ENCODE results near the gene CFAP210. TPM values are rescaled to one million over a fixed set of nuclear protein-coding genes. Genes with fewer than 3 reads are reported as not detected.

Gene CFAP210
- total and polyA plus RNA-seq, 9 of the 15 experiments (the other 6 are each of a cell fraction or from before 2014, with no cell fraction given): 0.75 to 3.6 (median 1.3) TPM

- no peak for TF ChIP-seq TRIM25 (IDR thresholded peaks at IDR 0.05; ENCODE audit: borderline replicate concordance)
- no peak for TF ChIP-seq KHSRP (IDR thresholded peaks at IDR 0.05)
- TF ChIP-seq ZNF408 (CRISPR knock-in tag; IDR thresholded peaks at IDR 0.05; ENCODE audit: low read depth): no peak
- TF ChIP-seq, protein P1, sequence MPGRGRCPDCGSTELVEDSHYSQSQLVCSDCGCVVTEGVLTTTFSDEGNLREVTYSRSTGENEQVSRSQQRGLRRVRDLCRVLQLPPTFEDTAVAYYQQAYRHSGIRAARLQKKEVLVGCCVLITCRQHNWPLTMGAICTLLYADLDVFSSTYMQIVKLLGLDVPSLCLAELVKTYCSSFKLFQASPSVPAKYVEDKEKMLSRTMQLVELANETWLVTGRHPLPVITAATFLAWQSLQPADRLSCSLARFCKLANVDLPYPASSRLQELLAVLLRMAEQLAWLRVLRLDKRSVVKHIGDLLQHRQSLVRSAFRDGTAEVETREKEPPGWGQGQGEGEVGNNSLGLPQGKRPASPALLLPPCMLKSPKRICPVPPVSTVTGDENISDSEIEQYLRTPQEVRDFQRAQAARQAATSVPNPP (IDR thresholded peaks at IDR 0.05; ENCODE audit: borderline replicate concordance, insufficient read depth, insufficient read length): no peak
These were observed 35.3 kb downstream of the CFAP210 start (continued) for GRCh38 chr2:169658877-169659276.

GRCh38 chr2:169656164-169656563 lies 38.0 kb downstream of the CFAP210 start:
- peak; percentile 44 for ATAC-seq
- Histone ChIP-seq H3K79me2 (ENCODE audit: control insufficient read depth, insufficient read depth, low read length) (no peaks in the 10 kb centered on the region), H3K4me1 (replicated peaks in 1 of 2; ENCODE audit: control insufficient read depth in 2 of 2, insufficient read depth in 2 of 2, low read length in 2 of 2) (peaks cover 6 to 11% of the 10 kb centered on the region in 2 experiments; a peak in 4 of 5 replicates), H3K27ac (ENCODE audit: extremely low read depth, low read depth, low read length) (no peak overlapping the region), H3K9me1 (ENCODE audit: control insufficient read depth, insufficient read depth, low read length) (no peaks in the 10 kb centered on the region), H3K4me2 (ENCODE audit: insufficient read depth, low read length) (peak overlapping the region; percentile 19; the same call in 1 of the 2 replicates), H3K4me3 (no peak overlapping the region), H3K27me3 (ENCODE audit: control insufficient read depth in 2 of 2, insufficient read depth in 2 of 2, low read length in 2 of 2) (no peaks in the 10 kb centered on the region), H4K20me1 (replicated peaks; ENCODE audit: control insufficient read depth, insufficient read depth, low read length) (no peaks in the 10 kb centered on the region), H3K9ac (ENCODE audit: insufficient read depth in 1 of 2, low read depth in 2 of 2, low read length in 2 of 2) (peak overlapping the region in 1 of 2 experiments; percentile 29; a peak in 1 of 4 replicates), H3K9me3 (replicated peaks; ENCODE audit: control insufficient read depth, insufficient read depth, low read depth, low read length) (no peaks in the 10 kb centered on the region), H3K36me3 (ENCODE audit: control insufficient read depth, insufficient read depth, low read length) (no peaks in the 10 kb centered on the region), H2AFZ (ENCODE audit: low read depth, low read length) (peak overlapping the region; percentile 79)
- no TSS peak for BruUV-seq (replicated peaks)
- WGBS (ENCODE audit: insufficient coverage, low coverage, missing lambda C conversion rate): 22% methylated on average over 3 of the region's 3 CpGs
- no peak for DNase-seq (ENCODE audit: extremely low read depth in 1 of 4, low spot score in 3 of 4)
- intact Hi-C loops (cut with micrococcal nuclease): no loop called here
- CTCF ChIA-PET (ENCODE audit: low intra/inter-chr PET ratio): no interaction called here
- in situ Hi-C loops (cut with MboI): no loop called here
- no peak for FAIRE-seq
- POLR2A ChIA-PET: interaction anchor here (0.8 to 3.8 kb wide), 5 partner anchors 8 to 13 kb away, joined by 3 to 11 read pairs (median 6); no protein-coding TSS in a partner anchor
- 0 out of 2 replicates have a peak, but pooled peaks have one; percentile 29 for TF ChIP-seq HBP1 (CRISPR knock-in tag; IDR thresholded peaks at IDR 0.05)
- peak; percentile 58 for TF ChIP-seq ARHGAP35 (IDR thresholded peaks at IDR 0.05; ENCODE audit: partially characterized antibody)
- no peak for TF ChIP-seq DMBX1 (CRISPR knock-in tag; IDR thresholded peaks at IDR 0.05; ENCODE audit: borderline replicate concordance)
- no peak for TF ChIP-seq SRSF1 (IDR thresholded peaks at IDR 0.05; ENCODE audit: low read depth, low read length)
- TF ChIP-seq MTA1 (IDR thresholded peaks at IDR 0.05; ENCODE audit: borderline replicate concordance): peak; percentile 74
- no peak for TF ChIP-seq ZNF3 (CRISPR knock-in tag; IDR thresholded peaks at IDR 0.05)
- TF ChIP-seq, protein P2, sequence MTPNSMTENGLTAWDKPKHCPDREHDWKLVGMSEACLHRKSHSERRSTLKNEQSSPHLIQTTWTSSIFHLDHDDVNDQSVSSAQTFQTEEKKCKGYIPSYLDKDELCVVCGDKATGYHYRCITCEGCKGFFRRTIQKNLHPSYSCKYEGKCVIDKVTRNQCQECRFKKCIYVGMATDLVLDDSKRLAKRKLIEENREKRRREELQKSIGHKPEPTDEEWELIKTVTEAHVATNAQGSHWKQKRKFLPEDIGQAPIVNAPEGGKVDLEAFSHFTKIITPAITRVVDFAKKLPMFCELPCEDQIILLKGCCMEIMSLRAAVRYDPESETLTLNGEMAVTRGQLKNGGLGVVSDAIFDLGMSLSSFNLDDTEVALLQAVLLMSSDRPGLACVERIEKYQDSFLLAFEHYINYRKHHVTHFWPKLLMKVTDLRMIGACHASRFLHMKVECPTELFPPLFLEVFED (CRISPR knock-in tag; conservative IDR thresholded peaks at IDR 0.05): 0 out of 2 replicates have a peak, but pooled peaks have one; percentile 25
- no peak for TF ChIP-seq ETV5 (CRISPR knock-in tag; IDR thresholded peaks at IDR 0.05; ENCODE audit: low read depth)
- TF ChIP-seq JUND (IDR thresholded peaks at IDR 0.05; ENCODE audit: borderline replicate concordance, low read depth, low read length): no peak
- no peak for TF ChIP-seq JUND (tag; IDR thresholded peaks at IDR 0.05; ENCODE audit: borderline replicate concordance, low read depth, low read length)
- TF ChIP-seq PYGO2 (tag; IDR thresholded peaks at IDR 0.05): no peak
